Stimulated activated naive CD4-positive, alpha-beta T cell (primary cell): ENCODE measurements around the gene RHOV.
"Not testable (repeated sequence)": the region's sequence is repeated elsewhere in the genome, so short reads cannot be mapped to it uniquely, and the experiment has no call there.

Experiments
- DNase-seq, 6 experiments: peaks; one replicate each; lab custom pipeline; 2025; lab: John Stamatoyannopoulos, UW

The RHOV gene

GRCh38 chr15:40872791-40873693 lies 992 bp downstream of the RHOV start:
- DNase-seq = no peak

GRCh38 chr15:40871749-40872617 lies 2.1 kb downstream of the RHOV start:
- DNase-seq = no peak

GRCh38 chr15:40870716-40871115 lies 3.3 kb downstream of the RHOV start:
- no peak for DNase-seq

GRCh38 chr15:40869686-40870085 lies 4.3 kb downstream of the RHOV start:
- DNase-seq = no peak

- no peak for DNase-seq
Observed at GRCh38 chr15:40867199-40867598, 6.8 kb downstream of the RHOV start.

GRCh38 chr15:40863660-40864270 lies 10.3 kb downstream of the RHOV start:
- DNase-seq = no peak

- not testable (repeated sequence) for DNase-seq
Observed at GRCh38 chr15:40861147-40861546, 12.9 kb downstream of the RHOV start.

- DNase-seq = peak; percentile 54 to 83 (median 68)
Observed at GRCh38 chr15:40859206-40859851, 14.7 kb downstream of the RHOV start.

GRCh38 chr15:40858706-40859105 lies 15.3 kb downstream of the RHOV start:
- no peak for DNase-seq

GRCh38 chr15:40857601-40858341 lies 16.3 kb downstream of the RHOV start:
- DNase-seq = peak; percentile 51 to 83 (median 71)

- no peak for DNase-seq
Observed at GRCh38 chr15:40856746-40857145, 17.3 kb downstream of the RHOV start.

GRCh38 chr15:40855706-40856234 lies 18.3 kb downstream of the RHOV start:
- DNase-seq = no peak

GRCh38 chr15:40854161-40854560 lies 19.9 kb downstream of the RHOV start:
- no peak for DNase-seq

- DNase-seq = no peak
Observed at GRCh38 chr15:40853241-40853890, 20.7 kb downstream of the RHOV start.

GRCh38 chr15:40852529-40852928 lies 21.5 kb downstream of the RHOV start:
- DNase-seq = no peak

GRCh38 chr15:40850576-40851112 lies 23.4 kb downstream of the RHOV start:
- DNase-seq = no peak

GRCh38 chr15:40847223-40847961 lies 26.6 kb downstream of the RHOV start:
- DNase-seq = no peak

- no peak for DNase-seq
Observed at GRCh38 chr15:40846841-40847222, 27.2 kb downstream of the RHOV start.

GRCh38 chr15:40845511-40846284 lies 28.3 kb downstream of the RHOV start:
- DNase-seq = no peak
